ENCODE results near the gene C11orf21. TPM values are rescaled to one million over a fixed set of nuclear protein-coding genes. Genes with fewer than 3 reads are reported as not detected.

The C11orf21 gene
- total and polyA plus RNA-seq, 2 of the 8 experiments (the other 6 are each of a cell fraction or from before 2014, with no cell fraction given), result not detected

DNA sequence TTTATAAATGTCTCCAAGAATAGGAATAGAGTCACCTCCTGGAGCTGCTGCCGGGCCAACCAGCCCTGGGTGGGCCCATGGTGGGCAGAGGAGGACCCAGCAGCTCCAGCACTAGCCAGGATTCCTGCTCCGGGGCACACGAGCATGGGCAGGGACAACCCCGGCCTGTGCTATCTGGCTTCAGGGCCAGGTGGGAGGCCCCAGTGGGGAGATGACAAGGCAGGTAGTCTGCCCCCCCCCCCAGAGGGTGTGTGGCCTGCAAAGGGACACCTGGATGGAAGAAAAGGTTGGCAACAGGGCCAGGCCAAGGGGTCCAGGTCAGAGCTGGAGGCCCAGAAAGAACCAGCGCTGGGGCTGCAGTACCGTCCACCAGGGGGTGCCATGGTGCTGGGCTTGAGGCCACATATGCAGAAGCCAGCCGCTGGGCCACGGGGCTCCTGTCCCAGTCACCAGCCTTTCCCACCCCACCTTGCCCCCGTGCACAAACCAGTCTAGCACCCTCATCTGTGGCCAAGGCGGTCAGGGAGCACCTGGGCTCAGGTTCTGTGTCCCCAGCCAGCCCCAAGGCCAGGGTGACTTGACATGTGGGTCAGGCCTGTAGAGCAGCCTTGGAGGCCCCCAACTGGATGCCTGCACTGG is 3.5 kb upstream of the C11orf21 start:
- FAIRE-seq, result no peak
- 31% methylated on average over 7 of the region's 10 CpGs; no CpG with 5 or more reads in 1 of the 2 experiments for WGBS, 2 experiments (ENCODE audit: extremely low coverage in 1 of 2, insufficient coverage in 1 of 2, insufficient read length in 1 of 2, insufficient replicate concordance in 2 of 2, low coverage in 1 of 2, low lambda C conversion rate in 2 of 2, missing lambda C conversion rate in 1 of 2)
- no peak for TF ChIP-seq PHF8 (conservative IDR thresholded peaks at IDR 0.05; ENCODE audit: low read depth, low read length)
- TF ChIP-seq, protein P1, sequence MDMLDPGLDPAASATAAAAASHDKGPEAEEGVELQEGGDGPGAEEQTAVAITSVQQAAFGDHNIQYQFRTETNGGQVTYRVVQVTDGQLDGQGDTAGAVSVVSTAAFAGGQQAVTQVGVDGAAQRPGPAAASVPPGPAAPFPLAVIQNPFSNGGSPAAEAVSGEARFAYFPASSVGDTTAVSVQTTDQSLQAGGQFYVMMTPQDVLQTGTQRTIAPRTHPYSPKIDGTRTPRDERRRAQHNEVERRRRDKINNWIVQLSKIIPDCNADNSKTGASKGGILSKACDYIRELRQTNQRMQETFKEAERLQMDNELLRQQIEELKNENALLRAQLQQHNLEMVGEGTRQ (IDR thresholded peaks at IDR 0.05; ENCODE audit: low read length), result no peak
- no peak for TF ChIP-seq YY1 (IDR thresholded peaks at IDR 0.05; ENCODE audit: low read depth, low read length)
- 0 out of 2 replicates have a peak, but pooled peaks have one; percentile 27 for TF ChIP-seq TBP (IDR thresholded peaks at IDR 0.05; ENCODE audit: low read depth, low read length)
- peak; percentile 89 to 91 for TF ChIP-seq RAD21 (IDR thresholded peaks at IDR 0.05 in 1 of 2, conservative IDR thresholded peaks at IDR 0.05 in 1 of 2; ENCODE audit: low read depth in 2 of 2, low read length in 2 of 2)
- peak; percentile 89 to 94 (median 94) for TF ChIP-seq CTCF (IDR thresholded peaks at IDR 0.05; ENCODE audit: control extremely low read depth in 1 of 3, insufficient read depth in 1 of 3, low read depth in 1 of 3, low read length in 3 of 3)
- TF ChIP-seq GABPA (IDR thresholded peaks at IDR 0.05; ENCODE audit: borderline replicate concordance, insufficient read depth, low read length), result peak; percentile 81; the same call in 1 of the 2 replicates

More for the DNA sequence above, 3.5 kb upstream of the C11orf21 start:
- DNase-seq (ENCODE audit: low read depth in 1 of 2, low spot score in 2 of 2), result peak; percentile 38 to 96
- H2BK15ac ChIP-seq (ENCODE audit: low read length), result peak overlapping the region; percentile 55; the same call in 1 of the 2 replicates
- H3K4ac ChIP-seq (replicated peaks; ENCODE audit: insufficient read length, low read depth, low read length), result no peak overlapping the region
- ChIA-PET POLR2A (ENCODE audit: partially characterized antibody) (interaction anchor here (0.8 to 2.4 kb wide), 7 partner anchors 72 to 139 kb away, joined by 3 to 14 read pairs (median 5); partner anchors contain the start of genes CD81 and TSSC4), CTCF (ENCODE audit: partially characterized antibody) (interaction anchor here (0.6 to 14.9 kb wide), 76 partner anchors 8 to 749 kb away, joined by 3 to 333 read pairs (median 4); partner anchors contain the start of genes CD81, TH and TSSC4)
- H3K56ac ChIP-seq (replicated peaks; ENCODE audit: insufficient read length, low read depth, low read length), result no peak overlapping the region
- peaks cover 0 to 3% (median 0%) of the 10 kb centered on the region in 4 experiments; a peak in 1 of 7 replicates for H3K4me1 ChIP-seq (replicated peaks in 1 of 4; ENCODE audit: control insufficient read depth in 3 of 4, insufficient read depth in 4 of 4, low read length in 3 of 4)
- H3K36me3 ChIP-seq (ENCODE audit: control insufficient read depth in 2 of 4, insufficient read depth in 4 of 4, low read length in 3 of 4), result no peaks in the 10 kb centered on the region
- no peak overlapping the region for H3K23ac ChIP-seq (ENCODE audit: insufficient read length)
- H3K23me2 ChIP-seq (ENCODE audit: low read depth, low read length), result no peaks in the 10 kb centered on the region
- no peak overlapping the region for H3K27ac ChIP-seq (ENCODE audit: low read depth, low read length)
- no peak overlapping the region for H3K9ac ChIP-seq (replicated peaks in 1 of 4; ENCODE audit: extremely low read depth in 1 of 4, low read depth in 3 of 4, low read length in 3 of 4)
- H4K91ac ChIP-seq (replicated peaks; ENCODE audit: insufficient read length, low read length), result no peak overlapping the region
- no peaks in the 10 kb centered on the region for H3K27me3 ChIP-seq (replicated peaks in 1 of 4; ENCODE audit: control insufficient read depth in 3 of 4, extremely low read depth in 1 of 4, insufficient read depth in 3 of 4, low read length in 3 of 4)
- no peaks in the 10 kb centered on the region for H3K9me3 ChIP-seq (ENCODE audit: insufficient read depth in 2 of 2, low read depth in 1 of 2, low read length in 1 of 2)
- peak overlapping the region; percentile 18 for H4K5ac ChIP-seq (ENCODE audit: insufficient read length, low read depth, low read length)
- no peak overlapping the region for H2BK120ac ChIP-seq (replicated peaks; ENCODE audit: low read depth, low read length)
- no peak overlapping the region for H3K18ac ChIP-seq (ENCODE audit: extremely low read depth, low read length)
- no peak overlapping the region for H2BK5ac ChIP-seq (ENCODE audit: low read depth, low read length)
- no peak overlapping the region for H3K4me3 ChIP-seq (ENCODE audit: extremely low read depth in 1 of 4, insufficient read depth in 2 of 4, low read depth in 3 of 4, low read length in 4 of 4)
- no peak overlapping the region for H2AFZ ChIP-seq (ENCODE audit: low read length)
- no peaks in the 10 kb centered on the region for H3K79me2 ChIP-seq (ENCODE audit: control insufficient read depth in 1 of 2, insufficient read depth in 2 of 2, low read length in 2 of 2)
- H3K14ac ChIP-seq (ENCODE audit: insufficient read length), result no peak overlapping the region
- no peak overlapping the region for H3K4me2 ChIP-seq (ENCODE audit: insufficient read depth in 1 of 2, low read depth in 2 of 2, low read length in 2 of 2)
- H3K79me1 ChIP-seq (ENCODE audit: low read depth, low read length), result no peaks in the 10 kb centered on the region
- H2BK12ac ChIP-seq (ENCODE audit: low read depth, low read length), result no peak overlapping the region
- no peak overlapping the region for H2AK5ac ChIP-seq (ENCODE audit: low read depth, low read length)
- no peak overlapping the region; the same call in 1 of the 2 replicates for H2BK20ac ChIP-seq (ENCODE audit: low read length)
- H4K8ac ChIP-seq (ENCODE audit: extremely low read depth, insufficient read depth, low read length), result peak overlapping the region; percentile 62
- peaks cover 0 to 3% of the 10 kb centered on the region in 2 experiments for H4K20me1 ChIP-seq (replicated peaks in 1 of 2; ENCODE audit: control insufficient read depth in 1 of 2, insufficient read depth in 2 of 2, low read length in 2 of 2)

Data from H1 (cell line).